Common myeloid progenitor, CD34-positive (primary cell): ENCODE results near the gene SEMA6C.
"Not testable (repeated sequence)": the region's sequence is repeated elsewhere in the genome, so short reads cannot be mapped to it uniquely, and the experiment has no call there.

ENCODE experiments used
- CTCF ChIA-PET: fragments of 350-600 bp; sonication (Branson Sonifier 250); formaldehyde crosslinking; loops from one replicate; lab custom pipeline; 2021; ENCODE audit warnings: antibody characterized with exemption; lab: Charles Lee
- POLR2A ChIA-PET: fragments of 350-600 bp; sonication (Branson Sonifier 250); formaldehyde crosslinking; loops from one replicate; lab custom pipeline; 2021; ENCODE audit warnings: antibody characterized with exemption; lab: Charles Lee
- DNase-seq, 3 donors: peaks; one replicate each; pipeline versions ENCODE4 v3.0.0 to v3.0.0-alpha.2; 2013
- H3K27ac ChIP-seq, 2 experiments: 1 replicate in 1 of 2; 2 replicates in 1 of 2; pipeline ENCODE4 v1.7.0; 2013; ENCODE audit warnings: inconsistent platforms in 2 of 2, low read length in 2 of 2, mild to moderate bottlenecking in 2 of 2, low read depth in 1 of 2, moderate library complexity in 1 of 2; ENCODE audit not compliant: severe bottlenecking in 2 of 2, insufficient read depth in 1 of 2, poor library complexity in 1 of 2
- H3K27me3 ChIP-seq, 5 experiments: replicated peaks in 2 of 5; 1 replicate in 3 of 5; 2 replicates in 2 of 5; pipeline versions ENCODE4 v1.6.1 to v1.7.0; 2013; ENCODE audit warnings: low read length in 4 of 5, mild to moderate bottlenecking in 2 of 5, moderate library complexity in 2 of 5, inconsistent platforms in 1 of 5; ENCODE audit not compliant: insufficient read depth in 5 of 5, control insufficient read depth in 4 of 5
- H3K36me3 ChIP-seq, 4 experiments: 1 replicate in 2 of 4; 2 replicates in 2 of 4; pipeline versions ENCODE4 v1.6.1 to v1.7.0; 2013; ENCODE audit warnings: low read length in 3 of 4, control low read depth in 1 of 4, mild to moderate bottlenecking in 1 of 4; ENCODE audit not compliant: control insufficient read depth in 4 of 4, insufficient read depth in 4 of 4
- H3K4me1 ChIP-seq, 4 experiments: 1 replicate in 3 of 4; 2 replicates in 1 of 4; pipeline versions ENCODE4 v1.6.1 to v1.7.1; 2013; ENCODE audit warnings: low read length in 3 of 4, mild to moderate bottlenecking in 3 of 4, control low read depth in 1 of 4, inconsistent platforms in 1 of 4, moderate library complexity in 1 of 4; ENCODE audit not compliant: control insufficient read depth in 4 of 4, insufficient read depth in 4 of 4; ENCODE audit errors: control extremely low read depth in 1 of 4
- H3K4me3 ChIP-seq, 7 experiments: 1 replicate in 4 of 7; 2 replicates in 3 of 7; pipeline versions ENCODE4 v1.5.1 to v1.7.0; 2013; ENCODE audit warnings: mild to moderate bottlenecking in 7 of 7, low read length in 6 of 7, moderate library complexity in 6 of 7, inconsistent platforms in 2 of 7, low read depth in 2 of 7, control low read depth in 1 of 7; ENCODE audit not compliant: insufficient read depth in 4 of 7, control insufficient read depth in 1 of 7; ENCODE audit errors: extremely low read depth in 1 of 7
- H3K9me3 ChIP-seq, 5 experiments: 1 replicate in 4 of 5; 2 replicates in 1 of 5; pipeline versions ENCODE4 v1.6.1 to v1.7.1; 2013; ENCODE audit warnings: low read length in 4 of 5, mild to moderate bottlenecking in 2 of 5, inconsistent platforms in 1 of 5, low read depth in 1 of 5, moderate library complexity in 1 of 5; ENCODE audit not compliant: control insufficient read depth in 4 of 5, insufficient read depth in 2 of 5; ENCODE audit errors: control extremely low read depth in 1 of 5
- WGBS: methylation state at CpG from one replicate; pipeline ENCODE4 v1.1.5; 2013; ENCODE audit not compliant: insufficient coverage; 5-methylcytosine and 5-hydroxymethylcytosine counted together

SEMA6C gene

GRCh38 chr1:151189637-151190445 lies 43.4 kb upstream of the SEMA6C start, which contains the start of gene VPS72:
TSS of gene VPS72 (minus strand) at chr1:151190197. CDS start at chr1:151190121, 76 bp downstream.
- peaks cover 4 to 13% (median 10%) of the 10 kb centered on the region in 4 experiments for H3K36me3 ChIP-seq
- ChIA-PET POLR2A (interaction anchor here (0.6 to 1.3 kb wide), 7 partner anchors 24 to 93 kb away, joined by 3 to 5 read pairs (median 3); partner anchors contain the start of genes LYSMD1, SCNM1, TNFAIP8L2 and ZNF687), CTCF (interaction anchor here (0.9 to 3.3 kb wide), 8 partner anchors 11 to 165 kb away, joined by 3 to 22 read pairs (median 4); partner anchors contain the start of gene TMOD4)
- no peaks in the 10 kb centered on the region for H3K9me3 ChIP-seq
- H3K4me1 ChIP-seq = peaks cover 3 to 19% (median 11%) of the 10 kb centered on the region in 4 experiments
- WGBS = 0% methylated on average over 35 of the region's 42 CpGs
- H3K27me3 ChIP-seq = peaks cover 0 to 3% (median 0%) of the 10 kb centered on the region in 5 experiments
- H3K27ac ChIP-seq = peak within 1 kb of the TSS; percentile 85 to 93
- DNase-seq = peak; percentile 89 to 95 (median 92)
- H3K4me3 ChIP-seq = peak within 1 kb of the TSS; percentile 66 to 97 (median 91)

- H3K27me3 ChIP-seq, DNase-seq, H3K9me3 ChIP-seq, POLR2A ChIA-PET: not testable (repeated sequence)
- Histone ChIP-seq H3K4me1 (peaks cover 3 to 19% (median 11%) of the 10 kb centered on the region in 4 experiments), H3K4me3 (peak overlapping the region in 5 of 7 experiments; percentile 66 to 97 (median 91)), H3K36me3 (peaks cover 6 to 24% (median 19%) of the 10 kb centered on the region in 4 experiments), H3K27ac (peak overlapping the region in 1 of 2 experiments; percentile 93)
- 94% methylated on average over 5 of the region's 8 CpGs for WGBS
- CTCF ChIA-PET = interaction anchor here (1.5 to 3.3 kb wide), 3 partner anchors 10 to 164 kb away, joined by 4 to 22 read pairs (median 13); partner anchors contain the start of gene TMOD4
Measured at GRCh38 chr1:151188667-151189066, 42.2 kb upstream of the SEMA6C start.

- H3K27ac ChIP-seq = no peak overlapping the region
- POLR2A ChIA-PET = no interaction called here
- CTCF ChIA-PET = interaction anchor here (1.0 to 3.3 kb wide), 4 partner anchors 9 to 65 kb away, joined by 3 to 22 read pairs (median 4); partner anchors contain the start of gene TMOD4
Measured at GRCh38 chr1:151187205-151187604, 40.8 kb upstream of the SEMA6C start.

GRCh38 chr1:151184211-151184610 lies 37.8 kb upstream of the SEMA6C start:
- ChIA-PET CTCF (interaction anchor here (0.6 kb wide), 1 partner anchor 93 kb away, joined by 3 read pairs; no protein-coding TSS in a partner anchor), POLR2A (no interaction called here)
- Histone ChIP-seq H3K36me3 (peaks cover 12 to 63% (median 39%) of the 10 kb centered on the region in 4 experiments), H3K4me3 (no peak overlapping the region), H3K4me1 (peaks cover 3 to 12% (median 8%) of the 10 kb centered on the region in 4 experiments), H3K27me3 (no peaks in the 10 kb centered on the region), H3K9me3 (no peaks in the 10 kb centered on the region), H3K27ac (no peak overlapping the region)
- 100% methylated on average over 2 of the region's 10 CpGs for WGBS
- DNase-seq = no peak

More at GRCh38 chr1:151187205-151187604, 40.8 kb upstream of the SEMA6C start:
- peaks cover 8 to 38% (median 27%) of the 10 kb centered on the region in 4 experiments for H3K36me3 ChIP-seq
- H3K4me1 ChIP-seq = peaks cover 3 to 19% (median 11%) of the 10 kb centered on the region in 4 experiments
- WGBS = no CpG with 5 or more reads among the region's 1 CpG
- no peak overlapping the region for H3K4me3 ChIP-seq
- no peaks in the 10 kb centered on the region for H3K9me3 ChIP-seq
- no peak for DNase-seq
- peaks cover 0 to 2% (median 0%) of the 10 kb centered on the region in 5 experiments for H3K27me3 ChIP-seq

GRCh38 chr1:151176514-151177045 lies 30.1 kb upstream of the SEMA6C start:
- 94% methylated on average over 17 of the region's 17 CpGs for WGBS
- no peak for DNase-seq
- POLR2A ChIA-PET = no interaction called here
- Histone ChIP-seq H3K36me3 (peaks cover 9 to 75% (median 54%) of the 10 kb centered on the region in 4 experiments), H3K27ac (no peak overlapping the region), H3K4me3 (no peak overlapping the region), H3K9me3 (no peaks in the 10 kb centered on the region), H3K27me3 (no peaks in the 10 kb centered on the region), H3K4me1 (no peaks in the 10 kb centered on the region)
- CTCF ChIA-PET = interaction anchor here (1.0 to 4.0 kb wide), 7 partner anchors 10 to 151 kb away, joined by 3 to 22 read pairs (median 4); partner anchors contain the start of genes PSMD4 and VPS72

GRCh38 chr1:151175863-151176262 lies 29.4 kb upstream of the SEMA6C start, which contains the start of gene TMOD4:
TSS of gene TMOD4 (minus strand) at chr1:151175981. CDS start at chr1:151174875, 1,106 bp downstream.
- ChIA-PET CTCF (interaction anchor here (0.6 to 2.6 kb wide), 9 partner anchors 9 to 79 kb away, joined by 3 to 22 read pairs (median 3); partner anchors contain the start of genes PSMD4, TNFAIP8L2 and VPS72), POLR2A (no interaction called here)
- Histone ChIP-seq H3K36me3 (peaks cover 10 to 75% (median 53%) of the 10 kb centered on the region in 4 experiments), H3K27ac (no peak within 1 kb of the TSS), H3K27me3 (no peaks in the 10 kb centered on the region), H3K4me3 (no peak within 1 kb of the TSS), H3K9me3 (no peaks in the 10 kb centered on the region), H3K4me1 (no peaks in the 10 kb centered on the region)
- no CpG with 5 or more reads among the region's 4 CpGs for WGBS
- peak; percentile 45 to 72 (median 67) for DNase-seq
